GM21390 (cell line): ENCODE results near the gene MAML2.

Source experiments
- ATAC-seq: cut with Tn5 transposase; IDR thresholded peaks from one replicate; pipeline ENCODE4 v1.9.1; 2021; ENCODE audit not compliant: unreplicated experiment

Gene MAML2

DNA sequence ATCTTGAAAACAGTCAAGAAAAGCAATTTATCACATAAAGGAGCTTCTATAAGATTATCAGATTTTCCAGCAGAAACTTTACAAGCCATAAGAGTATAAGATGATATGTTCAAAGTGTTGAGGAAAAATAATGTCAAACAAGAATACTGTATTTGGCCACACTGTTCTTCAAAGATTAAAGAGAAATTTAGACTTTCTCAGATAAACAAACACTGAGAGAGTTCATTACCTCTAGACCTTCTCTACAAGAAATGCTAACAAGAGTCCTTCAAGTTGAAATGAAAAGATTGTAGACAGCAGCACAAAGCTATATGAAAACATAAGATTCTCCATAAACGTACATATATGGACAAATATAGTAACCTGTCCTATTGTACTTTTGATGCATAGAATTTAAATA lies 411.1 kb downstream of the MAML2 start:
- no peak for ATAC-seq

DNA sequence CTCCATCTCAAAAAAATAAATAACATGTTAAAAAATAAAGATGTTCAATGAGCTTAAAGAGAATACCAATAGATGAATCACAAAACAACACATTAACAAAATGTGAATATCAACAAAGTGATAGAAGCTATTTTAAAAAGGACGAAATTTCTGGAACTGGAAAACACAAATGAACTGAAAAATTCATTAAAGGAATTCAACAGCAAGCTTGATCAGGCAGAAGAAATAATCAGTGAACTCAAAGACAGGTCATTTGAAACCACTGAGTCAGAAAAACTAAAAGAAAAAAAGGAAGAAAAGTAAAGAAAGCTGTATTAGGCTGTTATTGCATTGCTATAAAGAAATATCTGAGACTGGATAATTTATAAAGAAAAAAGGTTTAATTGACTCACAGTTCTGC lies 412.0 kb downstream of the MAML2 start:
- no peak for ATAC-seq

DNA sequence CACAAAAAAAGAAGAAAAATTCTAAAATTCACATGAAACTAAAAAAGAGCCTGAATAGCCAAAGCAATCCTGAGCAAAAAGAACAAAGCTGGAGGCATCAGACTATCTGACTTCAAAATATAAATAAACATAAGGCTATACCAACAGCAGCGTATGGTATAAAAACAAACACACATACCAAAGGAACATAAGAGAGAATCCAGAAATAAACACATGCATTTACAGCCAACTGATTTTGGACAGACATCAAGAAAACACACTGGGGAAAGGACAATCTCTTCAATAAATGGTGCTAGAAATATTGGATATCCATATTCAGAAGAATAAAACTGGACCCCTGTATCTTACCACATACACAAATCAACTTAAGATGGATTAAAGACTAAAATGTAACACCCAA lies 416.3 kb downstream of the MAML2 start:
- ATAC-seq = no peak
